ENCODE results near the gene ACACA.

ACACA gene

GRCh38 chr17:37088459-37088858 is 318.2 kb downstream of the ACACA start:
- no peak for TF ChIP-seq CTCF (IDR thresholded peaks at IDR 0.05; ENCODE audit: insufficient read depth, low read length, missing control alignments)
- ChIA-PET POLR2A (no interaction called here), CTCF (interaction anchor here (1.9 kb wide), 1 partner anchor 151 kb away, joined by 5 read pairs; no protein-coding TSS in a partner anchor)
- DNase-seq (ENCODE audit: low read depth, low spot score) = no peak
- no peak overlapping the region for H3K4me3 ChIP-seq (ENCODE audit: low read depth, low read length)

GRCh38 chr17:37087683-37088082 is 319.0 kb downstream of the ACACA start:
- POLR2A ChIA-PET = no interaction called here
- no peak for DNase-seq (ENCODE audit: low read depth, low spot score)
- H3K4me3 ChIP-seq (ENCODE audit: low read depth, low read length) = no peak overlapping the region
- CTCF ChIA-PET = interaction anchor here (0.9 kb wide), 1 partner anchor 40 kb away, joined by 3 read pairs; no protein-coding TSS in a partner anchor
- TF ChIP-seq CTCF (IDR thresholded peaks at IDR 0.05; ENCODE audit: insufficient read depth, low read length, missing control alignments) = no peak

GRCh38 chr17:37086948-37087347 is 319.7 kb downstream of the ACACA start:
- CTCF ChIA-PET = no interaction called here
- POLR2A ChIA-PET = no interaction called here

GRCh38 chr17:37086334-37086733 is 320.3 kb downstream of the ACACA start:
- CTCF ChIA-PET = interaction anchor here (2.5 kb wide), 1 partner anchor 39 kb away, joined by 14 read pairs; no protein-coding TSS in a partner anchor
- no peak overlapping the region for H3K4me3 ChIP-seq (ENCODE audit: low read depth, low read length)
- no peak for DNase-seq (ENCODE audit: low read depth, low spot score)
- no peak for TF ChIP-seq CTCF (IDR thresholded peaks at IDR 0.05; ENCODE audit: insufficient read depth, low read length, missing control alignments)
- POLR2A ChIA-PET = no interaction called here

More at GRCh38 chr17:37086948-37087347, 319.7 kb downstream of the ACACA start:
- no peak overlapping the region for H3K4me3 ChIP-seq (ENCODE audit: low read depth, low read length)
- TF ChIP-seq CTCF (IDR thresholded peaks at IDR 0.05; ENCODE audit: insufficient read depth, low read length, missing control alignments) = no peak
- DNase-seq (ENCODE audit: low read depth, low spot score) = no peak

- POLR2A ChIA-PET = no interaction called here
- TF ChIP-seq CTCF (IDR thresholded peaks at IDR 0.05; ENCODE audit: insufficient read depth, low read length, missing control alignments) = no peak
- no peak overlapping the region for H3K4me3 ChIP-seq (ENCODE audit: low read depth, low read length)
- CTCF ChIA-PET = interaction anchor here (2.5 kb wide), 1 partner anchor 37 kb away, joined by 14 read pairs; no protein-coding TSS in a partner anchor
- no peak for DNase-seq (ENCODE audit: low read depth, low spot score)
These were observed 322.3 kb downstream of the ACACA start for GRCh38 chr17:37084372-37084771.

GRCh38 chr17:37083456-37083855 is 323.2 kb downstream of the ACACA start:
- ChIA-PET POLR2A (no interaction called here), CTCF (no interaction called here)
- no peak overlapping the region for H3K4me3 ChIP-seq (ENCODE audit: low read depth, low read length)
- DNase-seq (ENCODE audit: low read depth, low spot score) = no peak
- no peak for TF ChIP-seq CTCF (IDR thresholded peaks at IDR 0.05; ENCODE audit: insufficient read depth, low read length, missing control alignments)
